ENCODE data around the gene KLF7. TPM values are rescaled to one million over a fixed set of nuclear protein-coding genes. Genes with fewer than 3 reads are reported as not detected.

The KLF7 gene
- total RNA-seq, 1 donor from 2014 or later = 17.4 TPM

DNA sequence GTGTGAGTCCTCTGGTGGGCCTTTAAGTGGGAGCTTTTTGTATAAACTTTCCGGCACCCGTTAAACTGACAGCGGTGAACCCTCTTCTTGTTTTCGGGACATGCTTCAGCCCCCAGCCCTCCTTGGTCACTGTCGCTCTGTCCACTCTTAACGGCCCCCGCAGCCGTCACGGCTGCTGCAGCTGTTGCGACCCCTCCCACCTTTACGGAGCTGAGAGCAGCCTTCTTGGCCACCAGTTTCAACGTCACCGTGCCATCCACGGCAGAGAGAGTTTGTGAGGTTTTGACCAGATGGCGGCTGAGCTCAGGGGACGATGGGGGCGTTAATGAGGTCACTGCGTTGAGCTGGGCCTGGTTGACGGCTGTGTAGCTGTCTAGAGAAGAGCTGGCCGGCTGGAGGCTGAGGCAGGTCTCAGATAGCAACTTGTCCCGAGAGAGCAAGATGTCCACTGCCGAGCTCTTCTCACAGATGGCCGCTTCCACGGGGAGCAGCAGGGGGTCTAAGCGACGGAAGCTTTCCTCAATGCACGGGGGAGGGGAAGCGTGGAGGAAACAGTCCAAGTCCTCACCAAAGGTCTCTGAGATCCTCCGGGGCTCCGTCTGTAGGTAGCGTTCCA is 41.9 kb downstream of the KLF7 start:
- Mint-ChIP-seq H3K36me3 (ENCODE audit: low read depth) (peaks cover 32% of the 10 kb centered on the region), H3K27me3 (ENCODE audit: low read depth) (no peaks in the 10 kb centered on the region), H3K27ac (ENCODE audit: unreplicated experiment) (no peak overlapping the region), H3K4me1 (peaks cover 36% of the 10 kb centered on the region), H3K9me3 (peaks cover 10% of the 10 kb centered on the region), H3K4me3 (peak overlapping the region; percentile 23)
- TF ChIP-seq, protein P1, sequence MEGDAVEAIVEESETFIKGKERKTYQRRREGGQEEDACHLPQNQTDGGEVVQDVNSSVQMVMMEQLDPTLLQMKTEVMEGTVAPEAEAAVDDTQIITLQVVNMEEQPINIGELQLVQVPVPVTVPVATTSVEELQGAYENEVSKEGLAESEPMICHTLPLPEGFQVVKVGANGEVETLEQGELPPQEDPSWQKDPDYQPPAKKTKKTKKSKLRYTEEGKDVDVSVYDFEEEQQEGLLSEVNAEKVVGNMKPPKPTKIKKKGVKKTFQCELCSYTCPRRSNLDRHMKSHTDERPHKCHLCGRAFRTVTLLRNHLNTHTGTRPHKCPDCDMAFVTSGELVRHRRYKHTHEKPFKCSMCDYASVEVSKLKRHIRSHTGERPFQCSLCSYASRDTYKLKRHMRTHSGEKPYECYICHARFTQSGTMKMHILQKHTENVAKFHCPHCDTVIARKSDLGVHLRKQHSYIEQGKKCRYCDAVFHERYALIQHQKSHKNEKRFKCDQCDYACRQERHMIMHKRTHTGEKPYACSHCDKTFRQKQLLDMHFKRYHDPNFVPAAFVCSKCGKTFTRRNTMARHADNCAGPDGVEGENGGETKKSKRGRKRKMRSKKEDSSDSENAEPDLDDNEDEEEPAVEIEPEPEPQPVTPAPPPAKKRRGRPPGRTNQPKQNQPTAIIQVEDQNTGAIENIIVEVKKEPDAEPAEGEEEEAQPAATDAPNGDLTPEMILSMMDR (conservative IDR thresholded peaks at IDR 0.05) = no peak
- DNase-seq (ENCODE audit: low read depth, low spot score) = no peak

DNA sequence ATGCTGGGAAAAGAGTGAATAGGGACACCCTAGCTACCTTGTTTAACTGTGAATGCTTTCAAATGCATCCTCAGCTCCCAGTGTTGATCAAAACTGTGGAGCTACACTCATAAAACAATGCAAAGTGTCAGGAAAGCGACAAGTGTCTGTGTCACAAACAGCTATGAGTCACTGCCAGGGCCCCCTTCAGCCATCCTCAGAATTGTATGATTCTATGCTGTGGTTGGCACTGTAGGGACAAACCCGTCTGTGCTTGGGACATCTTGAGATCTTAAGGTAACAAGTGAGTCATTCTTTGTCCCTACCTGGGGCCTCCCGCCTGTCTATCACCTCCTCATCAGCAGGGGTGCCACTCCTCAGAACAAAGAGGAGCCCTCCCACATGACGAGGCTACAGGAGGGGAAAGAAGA is 42.4 kb downstream of the KLF7 start:
- Mint-ChIP-seq H3K36me3 (ENCODE audit: low read depth) (peaks cover 26% of the 10 kb centered on the region), H3K27ac (ENCODE audit: unreplicated experiment) (no peak overlapping the region), H3K4me1 (peaks cover 36% of the 10 kb centered on the region), H3K27me3 (ENCODE audit: low read depth) (no peaks in the 10 kb centered on the region), H3K4me3 (no peak overlapping the region), H3K9me3 (peaks cover 10% of the 10 kb centered on the region)
- TF ChIP-seq, protein P1 (conservative IDR thresholded peaks at IDR 0.05) = no peak
- DNase-seq (ENCODE audit: low read depth, low spot score) = no peak

DNA sequence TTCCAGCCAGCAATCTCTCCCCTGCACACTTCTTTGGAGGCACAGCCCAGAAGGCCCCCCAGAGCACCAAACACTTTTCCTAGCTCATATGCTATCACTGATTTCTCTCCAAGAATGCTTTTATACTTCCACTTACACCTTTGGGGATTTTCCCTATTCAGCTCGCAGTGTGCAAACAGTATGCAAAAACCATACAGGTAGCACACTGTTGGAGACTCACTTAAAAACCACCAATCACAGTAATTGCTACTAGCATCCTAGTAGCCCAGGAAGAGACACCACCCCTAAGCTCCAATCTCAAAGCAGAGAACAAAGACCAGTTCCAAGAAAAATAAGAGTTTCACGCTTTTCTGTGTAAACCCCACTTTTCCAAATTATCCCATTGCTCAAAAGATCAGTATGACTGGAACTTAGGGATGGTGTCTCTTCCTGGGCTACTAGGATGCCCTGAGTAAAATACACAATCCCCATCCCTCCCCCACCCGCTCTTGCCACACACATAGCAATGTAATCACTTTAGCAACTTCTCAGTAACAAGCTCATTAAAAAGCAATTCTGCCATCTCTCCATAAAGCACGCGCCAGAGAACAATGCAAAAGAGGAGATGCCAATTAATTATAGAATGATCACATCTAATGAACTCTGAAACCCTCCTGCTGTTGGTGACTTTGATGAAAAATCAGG is 43.0 kb downstream of the KLF7 start:
- peaks cover 36% of the 10 kb centered on the region for H3K4me1 Mint-ChIP-seq
- H3K27ac Mint-ChIP-seq (ENCODE audit: unreplicated experiment) = no peak overlapping the region
- peaks cover 8% of the 10 kb centered on the region for H3K9me3 Mint-ChIP-seq

DNA sequence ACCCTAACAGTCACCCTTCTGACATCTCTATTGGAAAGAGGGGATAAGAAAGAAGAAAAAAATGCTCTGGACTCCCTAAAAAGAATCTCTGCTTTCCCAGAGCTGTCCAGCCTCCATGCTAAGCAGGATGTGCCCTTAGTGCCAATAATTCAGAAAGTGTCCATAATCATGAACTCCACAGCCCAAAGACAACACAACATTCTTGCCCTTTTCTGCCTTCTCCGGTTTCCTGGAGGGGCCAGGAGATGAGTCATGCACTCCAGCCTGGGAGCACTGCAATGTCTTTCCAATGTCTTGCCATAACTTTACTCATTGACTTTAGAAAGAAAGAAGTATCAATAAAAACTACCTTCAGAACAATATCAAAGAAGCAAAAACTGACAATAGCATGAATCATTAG is 44.0 kb downstream of the KLF7 start:
- no peak overlapping the region for H3K4me3 Mint-ChIP-seq
- peaks cover 2% of the 10 kb centered on the region for H3K9me3 Mint-ChIP-seq
- no peak for DNase-seq (ENCODE audit: low read depth, low spot score)
- H3K4me1 Mint-ChIP-seq = peaks cover 32% of the 10 kb centered on the region
- peaks cover 16% of the 10 kb centered on the region for H3K36me3 Mint-ChIP-seq (ENCODE audit: low read depth)
- no peaks in the 10 kb centered on the region for H3K27me3 Mint-ChIP-seq (ENCODE audit: low read depth)
- TF ChIP-seq, protein P1 (conservative IDR thresholded peaks at IDR 0.05) = no peak
- H3K27ac Mint-ChIP-seq (ENCODE audit: unreplicated experiment) = peak overlapping the region; percentile 65

More for the DNA sequence above, 43.0 kb downstream of the KLF7 start:
- no peaks in the 10 kb centered on the region for H3K27me3 Mint-ChIP-seq (ENCODE audit: low read depth)
- TF ChIP-seq, protein P1 (conservative IDR thresholded peaks at IDR 0.05) = no peak
- peaks cover 22% of the 10 kb centered on the region for H3K36me3 Mint-ChIP-seq (ENCODE audit: low read depth)
- H3K4me3 Mint-ChIP-seq = no peak overlapping the region
- DNase-seq (ENCODE audit: low read depth, low spot score) = no peak

DNA sequence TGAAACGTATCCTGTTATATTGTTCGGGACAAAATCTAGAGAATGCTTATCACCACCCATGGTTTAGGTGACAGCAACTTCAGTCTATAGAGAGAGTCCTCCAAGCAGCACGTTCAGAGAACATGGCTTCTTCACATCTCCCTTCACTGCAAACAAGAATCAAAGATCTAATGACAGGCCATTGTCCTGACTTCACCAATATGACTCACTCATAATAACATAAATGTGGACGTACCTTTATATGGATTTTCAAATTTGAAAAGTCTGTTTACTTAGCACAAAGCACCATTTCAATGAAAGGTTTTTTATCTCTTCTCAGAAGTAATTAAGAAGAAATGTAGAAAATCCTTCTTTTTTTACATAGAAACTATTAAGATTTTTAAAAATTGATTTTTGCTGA is 46.7 kb downstream of the KLF7 start:
- no peak overlapping the region for H3K27ac Mint-ChIP-seq (ENCODE audit: unreplicated experiment)

More for the DNA sequence above, 46.7 kb downstream of the KLF7 start:
- no peaks in the 10 kb centered on the region for H3K27me3 Mint-ChIP-seq (ENCODE audit: low read depth)
- no peak for DNase-seq (ENCODE audit: low read depth, low spot score)
- TF ChIP-seq, protein P1 (conservative IDR thresholded peaks at IDR 0.05) = no peak
- H3K4me3 Mint-ChIP-seq = no peak overlapping the region
- peaks cover 29% of the 10 kb centered on the region for H3K4me1 Mint-ChIP-seq
- H3K9me3 Mint-ChIP-seq = no peaks in the 10 kb centered on the region
- peaks cover 9% of the 10 kb centered on the region for H3K36me3 Mint-ChIP-seq (ENCODE audit: low read depth)
